Bronchial epithelial cell (primary cell): ENCODE results near the gene S100PBP. TPM values are rescaled to one million over a fixed set of nuclear protein-coding genes. Genes with fewer than 3 reads are reported as not detected.
A peak's percentile ranks its signal among the peaks of the same experiment; 100 is the strongest.

Source experiments
- DNase-seq: peaks from one replicate; pipeline ENCODE4 v3.0.0-alpha.2; 2010; ENCODE audit warnings: low read depth
- FAIRE-seq: peaks from 2 replicates; lab custom pipeline; 2011; peaks lifted over from hg19 to GRCh38; lab: Jason Lieb, UNC
- H3K27me3 ChIP-seq: 2 replicates; pipeline ENCODE4 v1.5.1; 2011; ENCODE audit warnings: low read length; ENCODE audit not compliant: control insufficient read depth, insufficient read depth
- H3K36me3 ChIP-seq: 2 replicates; pipeline ENCODE4 v1.5.1; 2011; ENCODE audit warnings: low read length; ENCODE audit not compliant: control insufficient read depth, insufficient read depth
- H3K4me3 ChIP-seq: 2 replicates; pipeline ENCODE4 v1.5.1; 2011; ENCODE audit warnings: mild to moderate bottlenecking, low read depth, low read length, control low read depth
- CTCF ChIP-seq: IDR thresholded peaks from 2 replicates; pipeline ENCODE4 v1.5.1; 2011; ENCODE audit warnings: mild to moderate bottlenecking, moderate library complexity, low read length, control low read depth, inconsistent platforms; ENCODE audit not compliant: insufficient read depth, severe bottlenecking
- total RNA-seq: library from RNA; depleted of rRNA; stranded (reverse); fragments of >200 nt; gene quantifications from 2 replicates; pipeline ENCODE4 v1.2.1, GENCODE V29; 2014

The S100PBP gene
- total RNA-seq, 1 donor from 2014 or later, result 20.5 TPM

- Histone ChIP-seq H3K4me3 (no peak overlapping the region), H3K27me3 (peaks cover 7% of the 10 kb centered on the region), H3K36me3 (peaks cover 4% of the 10 kb centered on the region)
- peak; percentile 7 for FAIRE-seq
- TF ChIP-seq CTCF, result no peak
- DNase-seq, result no peak
These were observed 73.2 kb downstream of the S100PBP start for GRCh38 chr1:32890516-32891240.

- FAIRE-seq (peak; percentile 13), DNase-seq (no peak)
- Histone ChIP-seq H3K4me3 (no peak overlapping the region), H3K27me3 (peaks cover 5% of the 10 kb centered on the region), H3K36me3 (peaks cover 7% of the 10 kb centered on the region)
- no peak for TF ChIP-seq CTCF
These were observed 73.8 kb downstream of the S100PBP start for GRCh38 chr1:32891241-32891570.

- TF ChIP-seq CTCF, result no peak
- H3K36me3 ChIP-seq, result peaks cover 7% of the 10 kb centered on the region
- FAIRE-seq, result no peak
- peaks cover 4% of the 10 kb centered on the region for H3K27me3 ChIP-seq
- no peak overlapping the region for H3K4me3 ChIP-seq
- no peak for DNase-seq
These were observed 74.2 kb downstream of the S100PBP start for GRCh38 chr1:32891630-32892029.

GRCh38 chr1:32892368-32893197 lies 75.1 kb downstream of the S100PBP start:
- no peak for FAIRE-seq
- peak overlapping the region; percentile 29 for H3K4me3 ChIP-seq

More at GRCh38 chr1:32892368-32893197, 75.1 kb downstream of the S100PBP start:
- H3K27me3 ChIP-seq, result peaks cover 2% of the 10 kb centered on the region
- no peak for DNase-seq
- peaks cover 7% of the 10 kb centered on the region for H3K36me3 ChIP-seq
- TF ChIP-seq CTCF, result peak; percentile 42
